IMR-90 (cell line): ENCODE data around the gene NPFFR2. TPM values are rescaled to one million over a fixed set of nuclear protein-coding genes. Genes with fewer than 3 reads are reported as not detected.

Experiments
- ATAC-seq: fragments of 200-7000 bp; cut with Tn5 transposase; 2 replicates; pipeline ENCODE4 v1.9.1; 2020; ENCODE audit warnings: low read depth, mild to moderate bottlenecking, moderate library complexity
- BruUV-seq: library from RNA; stranded (reverse); fragments of 400-500 nt; replicated peaks from 2 replicates; lab custom pipeline; 2021; lab: Mats Ljungman, UMichigan
- CTCF ChIA-PET: fragments of 300-600 bp; formaldehyde crosslinking; extraction: SDS; loops from one replicate; lab custom pipeline; 2021; ENCODE audit warnings: antibody characterized with exemption; lab: Yijun Ruan, JAX
- POLR2A ChIA-PET: fragments of 300-600 bp; sonication (Branson Sonifier 250); formaldehyde crosslinking; loops from one replicate; lab custom pipeline; 2022; ENCODE audit warnings: antibody characterized with exemption; ENCODE audit not compliant: unreplicated experiment; lab: Charles Lee
- DNase-seq: peaks from one replicate; pipeline ENCODE4 v3.0.0; 2013
- H2AFZ ChIP-seq: replicated peaks from 2 replicates; pipeline ENCODE3; 2013; ENCODE audit warnings: low read length, mild to moderate bottlenecking; ENCODE audit not compliant: poor library complexity
- H2AK5ac ChIP-seq: 2 replicates; pipeline ENCODE4 v1.6.1; 2013; ENCODE audit warnings: low read depth, low read length, inconsistent platforms
- H2AK9ac ChIP-seq: replicated peaks from 2 replicates; pipeline ENCODE3; 2013; ENCODE audit warnings: mild to moderate bottlenecking, low read depth, low read length, moderate library complexity; ENCODE audit not compliant: poor library complexity
- H2BK120ac ChIP-seq: 2 replicates; pipeline ENCODE4 v1.6.1; 2013; ENCODE audit warnings: low read depth, low read length, inconsistent platforms
- H2BK15ac ChIP-seq: 3 replicates; pipeline ENCODE4 v1.6.1; 2013; ENCODE audit warnings: low read depth, low read length, inconsistent platforms
- H2BK20ac ChIP-seq: 2 replicates; pipeline ENCODE4 v1.6.1; 2013; ENCODE audit warnings: low read depth, mild to moderate bottlenecking, inconsistent platforms, low read length, moderate library complexity
- H2BK5ac ChIP-seq: 2 replicates; pipeline ENCODE4 v1.6.1; 2013; ENCODE audit warnings: mild to moderate bottlenecking, low read depth, low read length, inconsistent platforms; ENCODE audit not compliant: poor library complexity, severe bottlenecking
- H3K14ac ChIP-seq: replicated peaks from 2 replicates; pipeline ENCODE4 v1.6.1; 2013; ENCODE audit warnings: low read depth, low read length, inconsistent platforms
- H3K18ac ChIP-seq: 2 replicates; pipeline ENCODE4 v1.6.1; 2013; ENCODE audit warnings: low read depth, low read length, control low read depth
- H3K23ac ChIP-seq: 2 replicates; pipeline ENCODE4 v1.6.1; 2013; ENCODE audit warnings: low read depth, low read length, inconsistent platforms
- H3K27ac ChIP-seq: 2 replicates; pipeline ENCODE4 v1.5.1; 2013; ENCODE audit warnings: mild to moderate bottlenecking, control low read depth, low read length; ENCODE audit not compliant: insufficient read depth
- H3K27me3 ChIP-seq: 2 replicates; pipeline ENCODE4 v1.6.1; 2013; ENCODE audit warnings: low read length; ENCODE audit not compliant: control insufficient read depth, insufficient read depth
- H3K36me3 ChIP-seq: 2 replicates; pipeline ENCODE4 v1.6.1; 2013; ENCODE audit warnings: low read length, mixed read lengths; ENCODE audit not compliant: control insufficient read depth, insufficient read depth
- H3K4ac ChIP-seq: 2 replicates; pipeline ENCODE4 v1.6.1; 2013; ENCODE audit warnings: low read depth, low read length, inconsistent platforms
- H3K4me1 ChIP-seq: 2 replicates; pipeline ENCODE4 v1.6.1; 2013; ENCODE audit warnings: low read length, mixed read lengths; ENCODE audit not compliant: control insufficient read depth, insufficient read depth
- H3K4me2 ChIP-seq: 2 replicates; pipeline ENCODE4 v1.6.1; 2013; ENCODE audit warnings: low read depth, mild to moderate bottlenecking, control low read depth, low read length, moderate library complexity
- H3K4me3 ChIP-seq: 2 replicates; pipeline ENCODE4 v1.5.1; 2013; ENCODE audit warnings: low read depth, mild to moderate bottlenecking, control low read depth, low read length, moderate library complexity; ENCODE audit not compliant: insufficient read depth
- H3K56ac ChIP-seq: 2 replicates; pipeline ENCODE4 v1.6.1; 2013; ENCODE audit warnings: low read length, inconsistent platforms; ENCODE audit not compliant: insufficient read depth; ENCODE audit errors: extremely low read depth
- H3K79me1 ChIP-seq, 2 experiments: 2 replicates each; pipeline ENCODE4 v1.6.1; 2013; ENCODE audit warnings: low read length in 2 of 2, inconsistent platforms in 1 of 2, low read depth in 1 of 2
- H3K9ac ChIP-seq: 2 replicates; pipeline ENCODE4 v1.6.1; 2013; ENCODE audit warnings: low read depth, low read length, control low read depth
- H3K9me1 ChIP-seq: 2 replicates; pipeline ENCODE4 v1.6.1; 2013; ENCODE audit warnings: low read length, inconsistent platforms; ENCODE audit not compliant: insufficient read depth
- H3K9me3 ChIP-seq: 2 replicates; pipeline ENCODE4 v1.6.1; 2013; ENCODE audit warnings: low read length; ENCODE audit not compliant: control insufficient read depth, insufficient read depth
- H4K20me1 ChIP-seq: 2 replicates; pipeline ENCODE4 v1.6.1; 2013; ENCODE audit warnings: low read length, inconsistent platforms; ENCODE audit not compliant: insufficient read depth
- H4K5ac ChIP-seq: 2 replicates; pipeline ENCODE4 v1.6.1; 2013; ENCODE audit warnings: mild to moderate bottlenecking, low read depth, low read length, control low read depth
- H4K8ac ChIP-seq, 2 experiments: 2 replicates each; pipeline ENCODE4 v1.6.1; 2013; ENCODE audit warnings: low read depth in 2 of 2, low read length in 2 of 2, control low read depth in 1 of 2, inconsistent platforms in 1 of 2
- H4K91ac ChIP-seq: 2 replicates; pipeline ENCODE4 v1.6.1; 2013; ENCODE audit warnings: low read depth, low read length, inconsistent platforms; ENCODE audit not compliant: insufficient read depth
- BHLHE40 ChIP-seq: fragments of 150-350 bp; IDR thresholded peaks from 2 replicates; pipeline ENCODE4 v1.6.1; 2016; ENCODE audit warnings: mild to moderate bottlenecking, low read depth, low read length
- CHD1 ChIP-seq: IDR thresholded peaks from 2 replicates; pipeline ENCODE4 v1.6.1; 2012; ENCODE audit warnings: low read depth, low read length, improper control_type of control experiment
- FOS ChIP-seq: fragments of 150-350 bp; IDR thresholded peaks from 2 replicates; pipeline ENCODE4 v1.6.1; 2016; ENCODE audit warnings: low read depth, low read length
- MAFK ChIP-seq: IDR thresholded peaks from 2 replicates; pipeline ENCODE4 v1.6.1; 2012; ENCODE audit warnings: low read depth, low read length, improper control_type of control experiment
- NFE2L2 ChIP-seq: fragments of 150-350 bp; IDR thresholded peaks from 2 replicates; pipeline ENCODE4 v1.6.1; 2016; ENCODE audit warnings: low read depth, mild to moderate bottlenecking, low read length
- POLR2A ChIP-seq: IDR thresholded peaks from 2 replicates; pipeline ENCODE4 v1.6.1; 2012; ENCODE audit warnings: mild to moderate bottlenecking, low read depth, low read length
- RFX5 ChIP-seq: IDR thresholded peaks from 2 replicates; pipeline ENCODE4 v1.8.0; 2012; ENCODE audit warnings: low read depth, mild to moderate bottlenecking, low read length, moderate library complexity
- USF2 ChIP-seq: fragments of 150-350 bp; IDR thresholded peaks from 2 replicates; pipeline ENCODE4 v1.6.1; 2017; ENCODE audit warnings: mild to moderate bottlenecking, antibody characterized with exemption, low read length, low read depth
- WGBS, 2 experiments: methylation state at CpG; one replicate each; pipeline versions ENCODE4 v1.1.5 to v1.1.7; 2013; ENCODE audit warnings: missing lambda C conversion rate in 2 of 2; ENCODE audit not compliant: insufficient read length in 1 of 2; ENCODE audit errors: extremely low coverage in 2 of 2; 5-methylcytosine and 5-hydroxymethylcytosine counted together
- dilution Hi-C: fragments of 300-500 bp; cut with HindIII; formaldehyde crosslinking; loops from one replicate; pipeline ENCODE4 v1.14.3; 2018; ENCODE audit warnings: low sequenced_read_pairs; ENCODE audit not compliant: unreplicated experiment
- in situ Hi-C: fragments of 300-500 bp; cut with MboI; formaldehyde crosslinking; loops from 3 replicates; pipeline ENCODE4 v1.14.3; 2019; ENCODE audit warnings: low sequenced_read_pairs, inconsistent platforms, mixed read lengths
- intact Hi-C: fragments of 100-400 bp; cut with micrococcal nuclease; formaldehyde crosslinking; loops from 2 replicates; pipeline ENCODE4 v1.10.0; 2022
- polyA plus RNA-seq, 3 experiments: library from polyadenylated mRNA; depleted of rRNA; stranded (reverse); fragments of >200 nt; gene quantifications; 2 replicates each; pipeline ENCODE4 v1.2.3, GENCODE V29; 2012; ENCODE audit warnings: low replicate concordance in 1 of 3
- total RNA-seq: library from RNA; depleted of rRNA; stranded (reverse); fragments of >200 nt; gene quantifications from 2 replicates; pipeline ENCODE4 v1.2.3, GENCODE V29; 2012
- TF ChIP-seq, protein P1 (sequence below): conservative IDR thresholded peaks from 2 replicates; pipeline ENCODE4 v1.5.1; 2012; ENCODE audit warnings: mild to moderate bottlenecking, low read depth, low read length, improper control_type of control experiment

Gene NPFFR2
- total and polyA plus RNA-seq, 2 of the 4 experiments (the other 2 are of a cell fraction), result not detected

- TF ChIP-seq FOS (no peak), USF2 (no peak), BHLHE40 (no peak), POLR2A (no peak), RFX5 (no peak), MAFK (no peak), NFE2L2 (no peak), CHD1 (no peak)
- TF ChIP-seq, protein P1, sequence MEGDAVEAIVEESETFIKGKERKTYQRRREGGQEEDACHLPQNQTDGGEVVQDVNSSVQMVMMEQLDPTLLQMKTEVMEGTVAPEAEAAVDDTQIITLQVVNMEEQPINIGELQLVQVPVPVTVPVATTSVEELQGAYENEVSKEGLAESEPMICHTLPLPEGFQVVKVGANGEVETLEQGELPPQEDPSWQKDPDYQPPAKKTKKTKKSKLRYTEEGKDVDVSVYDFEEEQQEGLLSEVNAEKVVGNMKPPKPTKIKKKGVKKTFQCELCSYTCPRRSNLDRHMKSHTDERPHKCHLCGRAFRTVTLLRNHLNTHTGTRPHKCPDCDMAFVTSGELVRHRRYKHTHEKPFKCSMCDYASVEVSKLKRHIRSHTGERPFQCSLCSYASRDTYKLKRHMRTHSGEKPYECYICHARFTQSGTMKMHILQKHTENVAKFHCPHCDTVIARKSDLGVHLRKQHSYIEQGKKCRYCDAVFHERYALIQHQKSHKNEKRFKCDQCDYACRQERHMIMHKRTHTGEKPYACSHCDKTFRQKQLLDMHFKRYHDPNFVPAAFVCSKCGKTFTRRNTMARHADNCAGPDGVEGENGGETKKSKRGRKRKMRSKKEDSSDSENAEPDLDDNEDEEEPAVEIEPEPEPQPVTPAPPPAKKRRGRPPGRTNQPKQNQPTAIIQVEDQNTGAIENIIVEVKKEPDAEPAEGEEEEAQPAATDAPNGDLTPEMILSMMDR, result no peak
- Histone ChIP-seq H4K8ac (no peak overlapping the region), H3K14ac (no peak overlapping the region), H3K4me3 (no peak overlapping the region), H2BK5ac (no peak overlapping the region), H3K79me1 (no peaks in the 10 kb centered on the region), H4K20me1 (no peaks in the 10 kb centered on the region), H4K5ac (no peak overlapping the region), H3K9me3 (no peaks in the 10 kb centered on the region), H3K27me3 (no peaks in the 10 kb centered on the region), H3K4ac (no peak overlapping the region), H2AK9ac (no peak overlapping the region), H3K27ac (no peak overlapping the region), H2BK120ac (no peak overlapping the region), H3K9ac (no peak overlapping the region), H2BK20ac (no peak overlapping the region), H3K23ac (no peak overlapping the region), H3K18ac (no peak overlapping the region), H3K9me1 (no peaks in the 10 kb centered on the region), H3K36me3 (no peaks in the 10 kb centered on the region), H3K4me2 (no peak overlapping the region), H2AK5ac (no peak overlapping the region), H4K91ac (no peak overlapping the region), H3K56ac (no peak overlapping the region), H3K4me1 (no peaks in the 10 kb centered on the region), H2BK15ac (no peak overlapping the region), H2AFZ (no peak overlapping the region)
- dilution Hi-C loops (no loop called here), in situ Hi-C loops (no loop called here), intact Hi-C loops (no loop called here)
- ChIA-PET POLR2A (no interaction called here), CTCF (no interaction called here)
- DNase-seq (no peak), ATAC-seq (no peak)
- WGBS, 2 experiments, result no CpG with 5 or more reads among the region's 2 CpGs
- no TSS peak for BruUV-seq
Observed at GRCh38 chr4:72077346-72077745, 45.5 kb downstream of the NPFFR2 start.
